IMR-90 (cell line): ENCODE measurements around the gene MGST1. TPM values are rescaled to one million over a fixed set of nuclear protein-coding genes. Genes with fewer than 3 reads are reported as not detected.

ENCODE experiments used
- ATAC-seq: fragments of 200-7000 bp; cut with Tn5 transposase; 2 replicates; pipeline ENCODE4 v1.9.1; 2020; ENCODE audit warnings: low read depth, mild to moderate bottlenecking, moderate library complexity
- BruUV-seq: library from RNA; stranded (reverse); fragments of 400-500 nt; replicated peaks from 2 replicates; lab custom pipeline; 2021; lab: Mats Ljungman, UMichigan
- CTCF ChIA-PET: fragments of 300-600 bp; formaldehyde crosslinking; extraction: SDS; loops from one replicate; lab custom pipeline; 2021; ENCODE audit warnings: antibody characterized with exemption; lab: Yijun Ruan, JAX
- POLR2A ChIA-PET: fragments of 300-600 bp; sonication (Branson Sonifier 250); formaldehyde crosslinking; loops from one replicate; lab custom pipeline; 2022; ENCODE audit warnings: antibody characterized with exemption; ENCODE audit not compliant: unreplicated experiment; lab: Charles Lee
- DNase-seq: peaks from one replicate; pipeline ENCODE4 v3.0.0; 2013
- H2AFZ ChIP-seq: replicated peaks from 2 replicates; pipeline ENCODE3; 2013; ENCODE audit warnings: low read length, mild to moderate bottlenecking; ENCODE audit not compliant: poor library complexity
- H2AK5ac ChIP-seq: 2 replicates; pipeline ENCODE4 v1.6.1; 2013; ENCODE audit warnings: low read depth, low read length, inconsistent platforms
- H2AK9ac ChIP-seq: replicated peaks from 2 replicates; pipeline ENCODE3; 2013; ENCODE audit warnings: mild to moderate bottlenecking, low read depth, low read length, moderate library complexity; ENCODE audit not compliant: poor library complexity
- H2BK120ac ChIP-seq: 2 replicates; pipeline ENCODE4 v1.6.1; 2013; ENCODE audit warnings: low read depth, low read length, inconsistent platforms
- H2BK15ac ChIP-seq: 3 replicates; pipeline ENCODE4 v1.6.1; 2013; ENCODE audit warnings: low read depth, low read length, inconsistent platforms
- H2BK20ac ChIP-seq: 2 replicates; pipeline ENCODE4 v1.6.1; 2013; ENCODE audit warnings: low read depth, mild to moderate bottlenecking, inconsistent platforms, low read length, moderate library complexity
- H2BK5ac ChIP-seq: 2 replicates; pipeline ENCODE4 v1.6.1; 2013; ENCODE audit warnings: mild to moderate bottlenecking, low read depth, low read length, inconsistent platforms; ENCODE audit not compliant: poor library complexity, severe bottlenecking
- H3K14ac ChIP-seq: replicated peaks from 2 replicates; pipeline ENCODE4 v1.6.1; 2013; ENCODE audit warnings: low read depth, low read length, inconsistent platforms
- H3K18ac ChIP-seq: 2 replicates; pipeline ENCODE4 v1.6.1; 2013; ENCODE audit warnings: low read depth, low read length, control low read depth
- H3K23ac ChIP-seq: 2 replicates; pipeline ENCODE4 v1.6.1; 2013; ENCODE audit warnings: low read depth, low read length, inconsistent platforms
- H3K27ac ChIP-seq: 2 replicates; pipeline ENCODE4 v1.5.1; 2013; ENCODE audit warnings: mild to moderate bottlenecking, control low read depth, low read length; ENCODE audit not compliant: insufficient read depth
- H3K27me3 ChIP-seq: 2 replicates; pipeline ENCODE4 v1.6.1; 2013; ENCODE audit warnings: low read length; ENCODE audit not compliant: control insufficient read depth, insufficient read depth
- H3K36me3 ChIP-seq: 2 replicates; pipeline ENCODE4 v1.6.1; 2013; ENCODE audit warnings: low read length, mixed read lengths; ENCODE audit not compliant: control insufficient read depth, insufficient read depth
- H3K4ac ChIP-seq: 2 replicates; pipeline ENCODE4 v1.6.1; 2013; ENCODE audit warnings: low read depth, low read length, inconsistent platforms
- H3K4me1 ChIP-seq: 2 replicates; pipeline ENCODE4 v1.6.1; 2013; ENCODE audit warnings: low read length, mixed read lengths; ENCODE audit not compliant: control insufficient read depth, insufficient read depth
- H3K4me2 ChIP-seq: 2 replicates; pipeline ENCODE4 v1.6.1; 2013; ENCODE audit warnings: low read depth, mild to moderate bottlenecking, control low read depth, low read length, moderate library complexity
- H3K4me3 ChIP-seq: 2 replicates; pipeline ENCODE4 v1.5.1; 2013; ENCODE audit warnings: low read depth, mild to moderate bottlenecking, control low read depth, low read length, moderate library complexity; ENCODE audit not compliant: insufficient read depth
- H3K56ac ChIP-seq: 2 replicates; pipeline ENCODE4 v1.6.1; 2013; ENCODE audit warnings: low read length, inconsistent platforms; ENCODE audit not compliant: insufficient read depth; ENCODE audit errors: extremely low read depth
- H3K79me1 ChIP-seq, 2 experiments: 2 replicates each; pipeline ENCODE4 v1.6.1; 2013; ENCODE audit warnings: low read length in 2 of 2, inconsistent platforms in 1 of 2, low read depth in 1 of 2
- H3K9ac ChIP-seq: 2 replicates; pipeline ENCODE4 v1.6.1; 2013; ENCODE audit warnings: low read depth, low read length, control low read depth
- H3K9me1 ChIP-seq: 2 replicates; pipeline ENCODE4 v1.6.1; 2013; ENCODE audit warnings: low read length, inconsistent platforms; ENCODE audit not compliant: insufficient read depth
- H3K9me3 ChIP-seq: 2 replicates; pipeline ENCODE4 v1.6.1; 2013; ENCODE audit warnings: low read length; ENCODE audit not compliant: control insufficient read depth, insufficient read depth
- H4K20me1 ChIP-seq: 2 replicates; pipeline ENCODE4 v1.6.1; 2013; ENCODE audit warnings: low read length, inconsistent platforms; ENCODE audit not compliant: insufficient read depth
- H4K5ac ChIP-seq: 2 replicates; pipeline ENCODE4 v1.6.1; 2013; ENCODE audit warnings: mild to moderate bottlenecking, low read depth, low read length, control low read depth
- H4K8ac ChIP-seq, 2 experiments: 2 replicates each; pipeline ENCODE4 v1.6.1; 2013; ENCODE audit warnings: low read depth in 2 of 2, low read length in 2 of 2, control low read depth in 1 of 2, inconsistent platforms in 1 of 2
- H4K91ac ChIP-seq: 2 replicates; pipeline ENCODE4 v1.6.1; 2013; ENCODE audit warnings: low read depth, low read length, inconsistent platforms; ENCODE audit not compliant: insufficient read depth
- BHLHE40 ChIP-seq: fragments of 150-350 bp; IDR thresholded peaks from 2 replicates; pipeline ENCODE4 v1.6.1; 2016; ENCODE audit warnings: mild to moderate bottlenecking, low read depth, low read length
- CEBPB ChIP-seq: IDR thresholded peaks from 2 replicates; pipeline ENCODE4 v1.6.1; 2012; ENCODE audit warnings: low read depth, low read length, improper control_type of control experiment
- FOS ChIP-seq: fragments of 150-350 bp; IDR thresholded peaks from 2 replicates; pipeline ENCODE4 v1.6.1; 2016; ENCODE audit warnings: low read depth, low read length
- MAZ ChIP-seq: IDR thresholded peaks from 2 replicates; pipeline ENCODE4 v1.6.1; 2012; ENCODE audit warnings: low read depth, mild to moderate bottlenecking, low read length, improper control_type of control experiment, moderate library complexity, borderline replicate concordance
- MXI1 ChIP-seq: IDR thresholded peaks from 2 replicates; pipeline ENCODE4 v1.6.1; 2012; ENCODE audit warnings: low read depth, mild to moderate bottlenecking, low read length, moderate library complexity, borderline replicate concordance
- NFE2L2 ChIP-seq: fragments of 150-350 bp; IDR thresholded peaks from 2 replicates; pipeline ENCODE4 v1.6.1; 2016; ENCODE audit warnings: low read depth, mild to moderate bottlenecking, low read length
- POLR2A ChIP-seq: IDR thresholded peaks from 2 replicates; pipeline ENCODE4 v1.6.1; 2012; ENCODE audit warnings: mild to moderate bottlenecking, low read depth, low read length
- RAD21 ChIP-seq: IDR thresholded peaks from 2 replicates; pipeline ENCODE4 v1.6.1; 2012; ENCODE audit warnings: low read length, improper control_type of control experiment
- RCOR1 ChIP-seq: IDR thresholded peaks from 2 replicates; pipeline ENCODE4 v1.6.1; 2012; ENCODE audit warnings: mild to moderate bottlenecking, low read length, improper control_type of control experiment; ENCODE audit not compliant: insufficient replicate concordance
- RFX5 ChIP-seq: IDR thresholded peaks from 2 replicates; pipeline ENCODE4 v1.8.0; 2012; ENCODE audit warnings: low read depth, mild to moderate bottlenecking, low read length, moderate library complexity
- SMC3 ChIP-seq: fragments of 150-350 bp; IDR thresholded peaks from 2 replicates; pipeline ENCODE4 v1.6.1; 2016; ENCODE audit warnings: low read depth, mild to moderate bottlenecking, antibody characterized with exemption, low read length, moderate library complexity
- WGBS, 2 experiments: methylation state at CpG; one replicate each; pipeline versions ENCODE4 v1.1.5 to v1.1.7; 2013; ENCODE audit warnings: missing lambda C conversion rate in 2 of 2; ENCODE audit not compliant: insufficient read length in 1 of 2; ENCODE audit errors: extremely low coverage in 2 of 2; 5-methylcytosine and 5-hydroxymethylcytosine counted together
- dilution Hi-C: fragments of 300-500 bp; cut with HindIII; formaldehyde crosslinking; loops from one replicate; pipeline ENCODE4 v1.14.3; 2018; ENCODE audit warnings: low sequenced_read_pairs; ENCODE audit not compliant: unreplicated experiment
- in situ Hi-C: fragments of 300-500 bp; cut with MboI; formaldehyde crosslinking; loops from 3 replicates; pipeline ENCODE4 v1.14.3; 2019; ENCODE audit warnings: low sequenced_read_pairs, inconsistent platforms, mixed read lengths
- intact Hi-C: fragments of 100-400 bp; cut with micrococcal nuclease; formaldehyde crosslinking; loops from 2 replicates; pipeline ENCODE4 v1.10.0; 2022
- polyA plus RNA-seq, 3 experiments: library from polyadenylated mRNA; depleted of rRNA; stranded (reverse); fragments of >200 nt; gene quantifications; 2 replicates each; pipeline ENCODE4 v1.2.3, GENCODE V29; 2012; ENCODE audit warnings: low replicate concordance in 1 of 3
- total RNA-seq: library from RNA; depleted of rRNA; stranded (reverse); fragments of >200 nt; gene quantifications from 2 replicates; pipeline ENCODE4 v1.2.3, GENCODE V29; 2012
- TF ChIP-seq, protein P1 (sequence below): fragments of 150-350 bp; IDR thresholded peaks from 2 replicates; pipeline ENCODE4 v1.6.1; 2016; ENCODE audit warnings: low read depth, mild to moderate bottlenecking, low read length, moderate library complexity, borderline replicate concordance

Gene MGST1
- total and polyA plus RNA-seq, 2 of the 4 experiments (the other 2 are of a cell fraction), result 105 to 280 TPM

DNA sequence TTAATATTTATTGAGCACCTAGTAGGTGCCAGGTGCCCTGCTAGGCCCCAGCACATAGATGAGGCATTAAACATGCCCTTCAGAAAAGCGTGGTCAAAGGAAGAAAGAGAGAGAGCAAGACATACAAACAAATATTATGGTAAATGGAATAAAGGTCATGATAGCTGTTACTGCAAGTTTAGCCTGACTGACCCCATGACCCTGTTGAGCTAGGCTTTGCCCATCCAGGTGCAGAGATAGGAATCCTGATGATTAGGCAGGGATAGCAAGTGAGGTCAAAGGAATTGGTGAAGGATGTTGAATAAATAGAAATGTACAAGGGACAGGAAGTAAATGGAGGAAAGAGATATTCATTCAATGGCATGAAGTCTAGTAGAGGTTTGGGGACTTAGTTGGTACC, 36.5 kb upstream of the MGST1 start:
- ATAC-seq (no peak), DNase-seq (no peak)
- ChIA-PET CTCF (no interaction called here), POLR2A (no interaction called here)
- WGBS, 2 experiments, result no CpG with 5 or more reads among the region's 1 CpG
- Histone ChIP-seq H3K9me3 (peaks cover 1% of the 10 kb centered on the region; the same call in 1 of the 2 replicates), H3K4ac (no peak overlapping the region), H4K8ac (no peak overlapping the region), H2AK9ac (no peak overlapping the region), H3K27ac (no peak overlapping the region), H4K5ac (no peak overlapping the region), H3K14ac (no peak overlapping the region), H3K4me3 (no peak overlapping the region), H2BK5ac (no peak overlapping the region), H4K20me1 (no peaks in the 10 kb centered on the region), H3K9me1 (no peaks in the 10 kb centered on the region), H3K36me3 (no peaks in the 10 kb centered on the region), H2BK15ac (no peak overlapping the region), H3K4me1 (no peaks in the 10 kb centered on the region), H3K18ac (no peak overlapping the region), H4K91ac (no peak overlapping the region), H3K79me1 (no peaks in the 10 kb centered on the region), H3K27me3 (no peaks in the 10 kb centered on the region; the same call in 1 of the 2 replicates), H2AFZ (no peak overlapping the region), H3K23ac (no peak overlapping the region), H2AK5ac (no peak overlapping the region), H2BK20ac (no peak overlapping the region), H3K9ac (no peak overlapping the region), H3K4me2 (no peak overlapping the region), H3K56ac (no peak overlapping the region), H2BK120ac (no peak overlapping the region)
- TF ChIP-seq MAZ, result no peak
- TF ChIP-seq, protein P1, sequence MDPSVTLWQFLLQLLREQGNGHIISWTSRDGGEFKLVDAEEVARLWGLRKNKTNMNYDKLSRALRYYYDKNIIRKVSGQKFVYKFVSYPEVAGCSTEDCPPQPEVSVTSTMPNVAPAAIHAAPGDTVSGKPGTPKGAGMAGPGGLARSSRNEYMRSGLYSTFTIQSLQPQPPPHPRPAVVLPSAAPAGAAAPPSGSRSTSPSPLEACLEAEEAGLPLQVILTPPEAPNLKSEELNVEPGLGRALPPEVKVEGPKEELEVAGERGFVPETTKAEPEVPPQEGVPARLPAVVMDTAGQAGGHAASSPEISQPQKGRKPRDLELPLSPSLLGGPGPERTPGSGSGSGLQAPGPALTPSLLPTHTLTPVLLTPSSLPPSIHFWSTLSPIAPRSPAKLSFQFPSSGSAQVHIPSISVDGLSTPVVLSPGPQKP, result no peak
- no peak for TF ChIP-seq MXI1
- no peak for TF ChIP-seq FOS
- no peak for TF ChIP-seq CEBPB
- TF ChIP-seq NFE2L2, result no peak
- no peak for TF ChIP-seq RAD21
- TF ChIP-seq RCOR1, result no peak
- TF ChIP-seq BHLHE40, result no peak
- no peak for TF ChIP-seq POLR2A
- TF ChIP-seq RFX5, result no peak
- no peak for TF ChIP-seq SMC3
- in situ Hi-C loops (no loop called here), intact Hi-C loops (no loop called here), dilution Hi-C loops (no loop called here)
- no TSS peak for BruUV-seq
